Stimulated activated CD4-positive, alpha-beta T cell treated with anti-CD3 and anti-CD28 coated beads, Interleukin-4, amount 100 ng/mL, for 1 hour (primary cell): ENCODE results near the gene MCAT.

Source experiments
- DNase-seq: peaks from one replicate; pipeline ENCODE4 v3.0.0-alpha.2; 2020

MCAT gene, protein sequence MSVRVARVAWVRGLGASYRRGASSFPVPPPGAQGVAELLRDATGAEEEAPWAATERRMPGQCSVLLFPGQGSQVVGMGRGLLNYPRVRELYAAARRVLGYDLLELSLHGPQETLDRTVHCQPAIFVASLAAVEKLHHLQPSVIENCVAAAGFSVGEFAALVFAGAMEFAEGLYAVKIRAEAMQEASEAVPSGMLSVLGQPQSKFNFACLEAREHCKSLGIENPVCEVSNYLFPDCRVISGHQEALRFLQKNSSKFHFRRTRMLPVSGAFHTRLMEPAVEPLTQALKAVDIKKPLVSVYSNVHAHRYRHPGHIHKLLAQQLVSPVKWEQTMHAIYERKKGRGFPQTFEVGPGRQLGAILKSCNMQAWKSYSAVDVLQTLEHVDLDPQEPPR

DNA sequence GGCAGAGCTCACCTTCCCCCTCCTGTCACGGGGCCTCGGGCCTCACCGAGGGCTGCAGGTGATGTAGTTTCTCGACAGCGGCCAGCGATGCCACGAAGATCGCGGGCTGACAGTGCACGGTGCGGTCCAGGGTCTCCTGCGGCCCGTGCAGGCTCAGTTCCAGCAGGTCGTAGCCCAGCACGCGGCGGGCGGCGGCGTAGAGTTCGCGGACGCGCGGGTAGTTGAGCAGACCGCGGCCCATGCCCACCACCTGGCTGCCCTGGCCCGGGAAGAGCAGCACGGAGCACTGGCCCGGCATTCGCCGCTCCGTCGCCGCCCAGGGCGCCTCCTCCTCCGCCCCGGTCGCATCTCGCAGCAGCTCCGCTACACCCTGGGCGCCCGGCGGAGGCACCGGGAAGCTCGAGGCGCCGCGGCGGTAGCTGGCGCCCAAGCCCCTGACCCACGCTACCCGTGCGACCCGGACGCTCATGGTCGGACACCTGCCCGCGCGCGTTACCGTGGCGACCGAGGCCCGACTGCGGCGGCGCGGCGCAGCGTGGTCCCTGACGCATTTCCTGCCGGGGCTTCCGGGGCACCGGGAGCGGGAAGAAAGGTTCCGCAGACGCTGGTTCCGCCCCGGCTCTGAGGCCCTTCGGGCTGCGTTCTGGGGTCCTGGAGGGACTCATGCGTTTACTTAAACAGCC is at the start of gene MCAT:
TSS of gene MCAT (minus strand) at position 519 of the 683 bp plus-strand sequence. CDS start at position 469, 50 bp downstream.
- DNase-seq: peak; percentile 82

DNA sequence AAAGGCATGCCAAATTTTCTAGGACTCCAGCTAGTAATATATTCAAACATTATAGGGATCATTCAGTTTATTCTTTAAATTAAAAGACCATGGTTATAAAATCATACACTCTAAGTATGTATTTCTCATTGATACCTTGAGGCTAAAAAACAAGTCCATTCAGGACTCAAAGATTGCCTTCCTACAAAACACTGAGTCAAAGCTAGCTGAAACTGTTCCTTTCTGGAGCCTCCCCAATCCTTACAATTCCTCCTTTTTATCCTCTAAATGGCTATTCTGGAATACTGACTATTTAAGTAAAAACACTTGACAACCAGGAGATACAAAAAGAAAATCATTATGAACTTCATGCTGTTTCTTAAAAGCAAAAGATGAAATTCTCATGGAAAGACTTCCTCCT is 48.6 kb upstream of the MCAT start:
- no peak for DNase-seq

DNA sequence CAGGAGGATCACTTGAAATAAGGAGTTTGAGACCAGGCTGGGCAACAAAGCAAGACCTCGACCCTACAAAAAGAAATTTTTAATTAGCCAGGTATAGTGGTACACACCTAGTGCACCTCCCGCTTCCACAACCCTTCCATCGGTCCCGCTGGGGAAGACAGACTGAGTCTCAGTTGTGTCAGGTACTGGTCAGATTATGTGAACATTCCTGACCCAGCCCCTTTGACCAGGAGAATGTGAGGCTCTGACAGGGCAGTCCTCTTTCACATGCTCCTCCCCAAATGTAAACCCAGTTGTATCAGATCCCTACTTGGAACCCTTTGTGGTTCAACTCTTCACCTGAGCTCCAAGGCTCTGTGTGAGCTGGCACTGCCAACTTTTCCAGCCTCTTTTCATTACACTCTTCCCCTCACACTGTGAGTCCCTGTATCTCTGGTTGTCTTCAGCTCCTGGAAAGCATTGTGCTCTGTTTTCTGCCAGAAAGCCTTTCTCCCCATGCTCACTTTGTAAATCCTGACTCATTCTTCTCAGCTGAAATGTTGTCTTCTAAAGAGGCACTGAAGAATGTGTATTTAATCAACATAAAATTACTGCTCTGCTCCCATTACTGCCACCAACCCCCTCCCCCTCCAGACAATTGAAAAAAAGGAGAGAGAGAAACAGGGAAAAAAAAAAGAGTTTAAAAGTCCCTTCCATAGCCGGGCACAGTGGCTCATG is 45.8 kb upstream of the MCAT start:
- no peak for DNase-seq

DNA sequence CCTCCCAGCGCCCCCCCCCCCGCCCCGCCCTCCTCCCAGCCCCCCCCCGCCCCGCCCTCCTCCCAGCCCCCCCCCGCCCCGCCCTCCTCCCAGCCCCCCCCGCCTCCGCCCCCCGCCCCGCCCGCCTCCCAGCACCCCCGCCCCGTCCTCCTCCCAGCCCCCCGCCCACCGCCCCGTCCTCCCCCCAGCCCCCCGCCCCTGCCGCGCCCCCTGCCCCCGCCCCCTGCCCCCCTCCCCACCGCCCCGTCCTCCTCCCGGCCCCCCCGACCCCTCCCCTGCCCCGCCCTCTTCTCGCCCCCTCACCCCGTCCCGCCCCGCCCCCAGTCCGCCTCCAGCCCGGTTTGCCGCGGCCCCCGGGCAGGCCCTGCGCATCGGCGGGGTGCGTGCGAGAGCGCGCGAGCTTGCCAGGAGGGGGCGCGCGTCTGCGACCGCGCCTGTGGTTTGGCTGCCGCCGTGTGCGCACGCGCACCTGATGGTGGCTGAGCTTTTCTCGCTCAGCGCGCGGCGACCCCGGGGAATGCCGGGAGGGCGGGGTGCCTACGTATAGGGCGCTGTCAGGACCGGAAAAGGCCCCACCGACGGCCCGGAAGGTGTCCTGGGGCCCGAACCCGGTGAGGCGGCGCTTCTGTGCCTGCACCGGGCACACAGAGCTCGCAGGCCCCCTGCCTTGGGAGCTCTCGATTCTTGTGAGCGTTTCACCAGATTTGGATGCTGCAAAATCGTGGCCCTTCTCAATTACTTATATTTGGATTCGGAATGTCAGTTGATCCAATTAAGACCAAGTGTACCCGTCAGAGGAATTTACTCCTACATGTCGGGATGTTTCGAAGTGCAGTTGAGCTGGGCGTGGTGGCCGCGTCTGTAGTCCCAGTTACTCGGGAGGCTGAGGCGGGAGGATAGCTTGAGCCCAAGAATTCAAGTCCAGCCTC is 44.2 kb upstream of the MCAT start:
- DNase-seq: peak; percentile 97

DNA sequence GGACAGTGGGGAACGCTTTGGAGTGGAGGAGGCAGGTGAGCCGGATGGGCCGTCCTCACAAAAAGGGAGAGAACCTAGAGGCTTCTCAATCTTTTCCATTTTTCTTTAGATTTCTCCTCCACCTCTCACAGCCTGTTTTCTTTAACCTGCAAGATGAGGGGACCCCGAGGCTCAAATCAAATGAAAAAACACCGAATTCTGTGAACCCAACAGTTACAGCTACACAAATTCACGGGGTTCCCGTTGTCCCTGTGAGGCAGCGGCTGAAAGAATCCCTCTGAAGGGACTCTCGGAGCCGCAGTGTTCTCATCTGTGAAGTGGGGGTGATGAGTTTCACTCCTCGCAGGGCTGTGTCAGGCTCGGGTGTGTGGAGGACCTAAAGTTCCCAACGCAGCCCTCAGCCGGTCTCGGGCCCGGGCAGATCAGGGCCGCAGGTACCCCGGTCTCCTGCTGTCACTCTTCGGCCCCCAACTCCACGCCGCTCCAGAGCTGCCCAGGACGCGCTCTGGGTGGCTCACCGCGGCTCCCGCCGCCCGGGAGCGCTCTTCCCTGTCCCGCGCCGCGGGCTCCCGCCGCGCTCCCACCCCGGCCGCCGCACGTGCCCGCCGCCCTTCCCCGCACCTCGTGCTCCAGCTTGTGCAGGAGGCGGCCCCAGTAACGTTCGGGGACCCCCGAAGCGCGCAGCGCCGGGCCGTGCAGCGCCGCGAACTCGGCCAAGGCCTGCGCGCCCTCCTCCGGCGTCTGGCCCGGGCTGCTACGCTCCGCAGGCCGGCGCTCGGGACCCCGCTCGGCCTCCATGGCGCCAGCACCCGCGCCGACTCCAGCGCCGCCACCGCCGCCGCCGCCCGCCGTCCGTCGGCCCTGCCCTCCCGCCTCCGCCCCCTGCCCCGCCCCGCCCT is 43.3 kb upstream of the MCAT start, which contains the start of gene TTLL12:
TSS of gene TTLL12 (minus strand) at position 863 of the 899 bp plus-strand sequence. CDS start at position 798, 65 bp downstream.
- DNase-seq: peak; percentile 65

DNA sequence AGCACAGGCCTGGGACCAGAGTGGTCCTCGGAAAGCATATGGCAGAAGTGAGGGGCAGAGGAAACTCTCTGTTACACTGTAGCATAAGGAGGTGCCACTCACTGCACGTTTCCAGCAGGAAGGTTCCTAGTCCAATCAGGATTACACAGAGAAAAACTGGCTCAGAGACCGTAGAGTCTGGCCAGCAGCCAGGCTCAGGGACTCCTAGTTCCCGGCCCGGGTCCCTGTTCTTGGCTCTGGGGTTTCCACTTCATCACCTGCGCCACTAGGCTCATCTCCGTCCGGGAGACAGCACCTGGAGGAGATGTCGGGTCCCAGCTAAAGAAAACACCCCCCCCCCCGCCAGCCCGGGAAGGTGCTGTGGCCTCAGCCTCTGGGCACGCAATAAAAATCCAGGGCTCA is 42.7 kb upstream of the MCAT start:
- DNase-seq: no peak

DNA sequence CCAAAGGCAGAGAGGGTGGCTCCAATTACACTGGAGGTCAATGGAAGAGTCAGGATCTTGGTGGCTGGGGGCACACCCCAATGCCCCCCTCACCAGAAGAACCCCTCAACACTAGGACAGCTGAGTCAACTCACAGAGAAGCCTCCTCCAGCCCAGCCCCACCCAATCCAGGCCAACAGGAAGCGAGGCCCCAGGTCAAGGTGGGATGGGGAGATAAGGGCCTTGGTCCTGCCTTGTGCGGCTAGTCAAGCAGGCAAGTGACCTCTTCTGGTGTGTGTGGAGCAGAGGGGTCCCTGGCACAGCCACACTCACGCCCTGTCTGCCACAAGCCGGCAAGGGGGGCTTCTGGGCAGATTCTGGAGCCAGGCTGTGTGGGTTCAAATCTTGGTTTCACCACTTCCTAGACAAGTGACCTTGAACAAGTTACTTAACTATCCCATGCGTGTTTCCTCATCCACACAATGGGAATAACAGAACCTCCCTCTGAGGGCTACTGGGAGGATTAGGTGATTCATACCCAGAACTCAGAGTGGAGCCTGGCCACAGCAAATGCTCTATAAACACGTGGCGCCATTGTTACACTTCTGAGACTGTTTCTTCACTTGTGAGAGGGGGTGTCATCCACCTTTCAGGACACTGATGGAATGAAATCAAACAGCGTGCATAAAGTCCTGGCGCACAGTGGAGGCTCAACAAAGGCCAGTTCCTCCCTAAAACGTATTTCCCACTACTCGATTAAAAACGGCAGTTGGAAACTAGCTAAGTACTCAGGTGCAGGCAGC is 40.5 kb upstream of the MCAT start:
- no peak for DNase-seq

DNA sequence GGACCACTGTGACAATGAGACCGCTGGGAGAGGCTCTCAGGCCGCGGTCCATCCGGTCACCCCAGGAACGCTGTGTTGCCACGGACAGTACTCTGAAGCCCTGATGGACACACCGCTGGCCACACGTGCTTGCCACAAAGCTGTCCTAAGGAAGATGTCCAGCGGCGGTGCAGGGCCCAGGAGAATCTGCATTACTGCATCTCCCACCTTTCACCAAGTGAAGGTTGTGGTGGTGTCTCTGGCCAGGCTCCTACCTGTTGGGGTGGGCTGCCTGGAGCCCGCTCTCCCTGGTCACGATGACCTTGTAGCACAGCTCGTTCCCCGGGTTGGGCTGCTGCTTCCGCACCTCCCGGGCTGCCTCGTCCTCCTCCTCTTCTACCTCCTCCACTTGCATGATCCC is 39.5 kb upstream of the MCAT start:
- no peak for DNase-seq

DNA sequence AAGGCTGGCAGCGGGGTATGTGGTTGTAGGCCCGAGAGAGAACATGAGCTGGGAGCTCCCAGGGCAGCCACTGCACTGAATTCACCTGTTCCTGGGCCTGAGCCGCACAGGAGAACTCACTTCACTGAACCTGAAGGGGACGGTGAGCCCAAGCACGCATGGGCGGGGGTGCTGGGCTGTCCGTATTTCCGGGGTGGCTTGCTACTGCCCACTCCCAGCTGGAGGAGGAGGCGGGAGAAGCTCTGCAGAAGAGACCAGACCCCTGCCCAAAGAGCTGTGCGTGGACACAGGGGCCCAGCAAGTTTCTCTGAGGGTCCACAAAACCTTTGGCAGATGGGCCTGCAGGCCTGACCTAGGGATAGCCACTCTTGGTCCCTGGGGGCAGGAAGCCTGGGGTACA is 38.9 kb upstream of the MCAT start:
- DNase-seq: no peak

DNA sequence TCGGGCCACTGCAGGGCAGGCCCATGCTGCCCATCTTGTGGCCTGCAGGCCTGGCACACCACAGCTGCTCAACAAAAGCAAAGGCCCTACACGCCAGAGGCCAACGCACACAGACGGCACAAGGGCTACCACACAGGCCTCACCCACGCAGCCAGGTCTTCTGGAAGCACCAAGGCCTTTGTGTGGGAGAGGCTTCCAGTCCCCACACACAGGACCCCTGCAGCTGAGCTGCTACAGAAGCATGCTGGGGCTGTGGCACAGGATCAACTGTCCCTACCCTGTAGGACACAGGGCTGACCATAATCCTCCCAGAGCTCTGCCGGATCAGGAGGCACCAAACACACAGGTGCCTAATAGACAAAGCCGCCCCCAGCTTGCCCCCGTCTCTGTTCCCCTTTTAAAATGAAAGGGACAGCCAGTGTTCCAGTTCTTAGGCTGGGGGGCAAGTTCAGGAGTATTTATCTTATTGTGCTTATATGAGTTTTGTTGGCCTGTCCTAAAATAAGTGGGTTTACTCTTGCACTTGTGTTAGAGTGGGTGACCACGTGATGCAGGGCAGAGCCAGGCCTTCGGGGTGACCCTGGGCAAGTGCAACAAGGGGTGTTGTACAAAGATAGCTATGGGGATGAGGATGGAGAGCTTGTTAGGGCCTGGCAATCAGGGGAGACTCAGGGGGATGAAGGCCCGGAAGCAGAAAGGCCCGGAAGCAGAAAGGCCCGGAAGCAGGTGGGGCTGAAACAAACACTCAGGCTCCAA is 38.3 kb upstream of the MCAT start:
- no peak for DNase-seq

DNA sequence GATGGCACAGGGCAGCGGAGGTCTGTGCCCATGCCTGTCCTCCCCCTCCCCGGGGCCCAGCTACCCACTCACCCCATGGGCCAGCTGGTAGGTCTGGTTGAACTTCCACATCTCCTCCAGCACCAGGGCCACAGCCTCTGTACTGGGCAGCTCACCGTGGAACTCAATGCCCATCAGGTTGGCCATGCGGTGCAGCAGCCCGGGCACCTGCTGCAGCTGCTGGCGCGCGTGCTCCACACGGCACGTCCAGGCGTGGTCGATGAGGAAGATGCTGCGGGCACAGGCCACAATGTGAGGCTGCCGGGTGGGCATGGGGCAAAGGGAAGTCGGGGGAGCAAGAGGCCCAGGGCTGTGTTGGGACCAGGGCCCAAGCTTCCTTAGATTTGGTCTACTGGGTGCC is 37.5 kb upstream of the MCAT start:
- DNase-seq: no peak

DNA sequence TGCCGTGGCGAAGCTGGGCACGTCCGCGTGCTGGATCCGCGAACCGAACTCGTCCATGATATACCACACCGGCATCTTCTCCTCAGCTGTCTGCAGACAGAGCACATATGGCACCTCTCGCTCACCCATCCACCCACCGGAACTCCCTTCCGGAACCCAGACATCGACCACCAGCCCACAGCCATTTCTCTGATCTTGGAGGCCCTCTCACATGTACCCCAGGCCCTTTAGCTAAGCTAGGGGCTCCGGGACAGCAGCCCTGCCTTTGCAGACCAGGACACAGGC is 36.7 kb upstream of the MCAT start:
- DNase-seq: no peak

DNA sequence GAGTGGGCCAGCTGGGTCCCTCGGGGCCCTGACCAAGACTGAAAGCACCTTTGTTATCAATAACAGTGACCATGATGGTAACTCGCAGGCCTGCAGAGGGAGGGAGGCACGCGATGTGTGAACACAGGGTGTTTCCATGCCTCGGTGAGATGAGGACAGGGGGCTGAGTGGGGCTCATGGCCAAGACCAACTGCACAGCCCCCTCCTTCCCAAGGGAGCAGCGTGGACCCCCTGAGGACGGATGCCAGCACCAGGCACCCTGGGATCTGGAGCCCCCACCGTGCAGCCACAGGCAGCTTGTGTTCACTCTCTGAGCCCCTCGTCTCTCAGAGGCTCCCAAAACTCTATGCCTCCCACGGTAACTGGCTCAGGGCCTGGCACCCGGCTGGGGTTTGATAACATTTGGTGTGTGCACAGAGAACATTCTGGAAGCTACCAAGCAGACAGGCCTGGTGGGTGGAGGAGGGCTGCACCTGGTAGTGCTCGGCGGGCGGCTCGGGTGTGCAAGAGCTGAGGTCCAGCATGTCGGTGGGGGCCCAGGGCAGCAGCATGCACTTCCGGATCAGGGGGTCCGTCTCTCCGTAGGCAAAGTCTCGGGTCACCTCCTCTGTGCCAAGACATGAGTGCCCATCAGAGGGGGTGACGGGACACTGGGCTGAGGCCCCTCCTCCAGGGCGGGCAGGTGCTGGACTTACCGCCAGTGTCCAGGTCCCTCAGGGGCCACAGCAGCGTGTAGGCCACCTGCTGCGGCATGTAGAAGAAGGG is 36.1 kb upstream of the MCAT start:
- no peak for DNase-seq

DNA sequence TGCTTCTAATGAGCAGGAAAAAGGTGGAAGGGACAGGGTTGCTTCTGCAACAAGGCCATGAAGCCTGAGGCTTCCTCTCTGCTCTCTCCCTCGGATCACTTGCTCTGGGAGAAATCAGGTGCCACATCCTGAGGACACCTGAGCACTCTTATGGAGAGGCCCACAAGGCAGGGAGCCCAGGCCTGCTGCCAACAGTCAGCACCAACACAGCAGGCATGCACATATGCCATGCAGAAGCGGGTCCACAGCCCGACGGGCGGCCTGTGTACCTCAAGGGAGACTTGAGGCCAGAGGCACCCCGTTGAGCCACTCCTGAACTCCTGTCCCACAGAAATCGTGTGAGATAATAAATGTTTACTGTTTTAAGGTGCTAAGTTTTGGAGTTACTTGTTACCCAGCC is 34.3 kb upstream of the MCAT start:
- no peak for DNase-seq

DNA sequence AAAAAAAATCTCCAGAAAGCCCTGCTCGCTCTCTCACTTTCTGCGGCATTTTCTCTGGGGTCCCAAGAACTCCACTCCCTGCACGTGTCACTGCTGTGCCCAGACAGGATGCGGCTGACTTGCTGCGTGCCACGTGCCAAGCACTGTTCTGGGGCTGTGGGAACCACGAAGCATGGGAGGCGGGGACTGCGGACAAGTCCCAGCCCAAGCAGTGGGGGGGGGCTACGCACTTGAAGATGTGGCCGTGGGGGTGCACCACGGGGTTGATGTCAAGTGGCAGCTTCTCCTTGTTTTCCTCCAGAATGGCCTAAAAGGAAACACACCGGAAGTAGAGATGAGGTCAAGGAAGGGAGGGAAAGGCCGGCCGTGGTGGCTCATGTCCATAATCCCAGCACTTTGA is 32.9 kb upstream of the MCAT start:
- DNase-seq: no peak

DNA sequence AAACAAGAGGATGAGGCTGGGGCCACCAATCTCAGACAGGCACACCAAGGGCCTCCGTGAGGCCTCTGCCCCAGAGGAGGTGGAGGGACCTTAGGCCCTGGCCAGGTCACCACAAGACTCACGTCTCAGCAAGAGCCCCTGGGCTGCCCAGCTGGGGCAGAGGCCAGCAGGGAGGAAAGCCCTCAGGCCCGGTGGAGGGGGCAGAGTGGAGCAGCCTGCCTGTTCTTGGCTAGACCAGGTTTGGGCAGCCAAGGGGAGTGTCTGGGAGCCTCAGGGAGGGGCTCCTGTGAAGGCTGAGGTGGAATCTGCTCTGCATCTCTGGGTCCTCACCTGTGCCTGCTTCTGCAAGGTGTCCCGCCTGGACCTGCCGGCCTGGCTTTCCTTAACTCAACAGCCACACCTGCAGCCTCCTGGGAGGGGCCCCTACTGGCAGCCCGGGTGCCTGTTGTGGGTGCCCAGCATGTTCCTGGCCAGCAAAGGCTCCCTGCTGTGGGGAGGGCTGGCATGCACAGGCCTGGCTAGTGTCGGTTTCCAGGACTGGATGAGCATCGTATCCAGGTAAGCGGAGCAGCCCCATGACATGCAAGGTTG is 31.8 kb upstream of the MCAT start:
- DNase-seq: no peak

DNA sequence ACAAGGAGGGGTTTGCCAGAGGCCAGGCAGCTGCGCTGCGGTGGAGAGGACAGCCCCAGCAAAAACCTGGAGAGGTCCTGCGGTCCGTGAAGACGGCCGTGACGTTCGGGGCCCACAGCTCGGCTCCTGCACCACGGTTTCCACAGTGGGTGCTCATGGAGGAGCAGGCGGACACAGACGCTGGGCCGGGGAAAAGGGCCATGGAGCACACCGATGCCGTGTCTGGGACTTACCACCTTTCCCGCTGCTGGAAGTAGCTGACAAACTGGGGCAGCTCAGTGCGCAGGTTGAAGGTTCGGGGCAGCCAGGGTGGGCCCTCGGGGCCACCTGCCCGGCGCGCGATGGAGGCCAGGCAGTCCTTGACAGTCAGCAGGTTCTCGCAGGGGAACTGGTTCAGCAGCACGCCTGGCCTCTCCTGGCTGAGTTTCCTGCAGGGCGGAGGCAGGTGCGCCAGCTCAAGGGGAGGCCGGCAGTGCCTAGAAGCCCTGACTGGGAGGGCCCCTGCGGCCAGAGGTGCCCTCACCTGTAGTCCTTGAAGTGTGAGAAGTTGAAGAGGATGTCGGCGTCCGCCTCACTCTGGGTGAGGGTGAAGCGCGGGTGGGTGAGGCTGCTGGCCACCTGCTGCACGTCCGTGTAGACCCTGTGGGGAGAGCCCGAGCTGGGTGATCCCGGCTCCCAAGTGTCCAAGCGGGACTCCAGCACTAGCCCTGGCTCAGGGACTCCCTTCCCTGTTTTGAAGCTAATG is 30.9 kb upstream of the MCAT start:
- DNase-seq: no peak

DNA sequence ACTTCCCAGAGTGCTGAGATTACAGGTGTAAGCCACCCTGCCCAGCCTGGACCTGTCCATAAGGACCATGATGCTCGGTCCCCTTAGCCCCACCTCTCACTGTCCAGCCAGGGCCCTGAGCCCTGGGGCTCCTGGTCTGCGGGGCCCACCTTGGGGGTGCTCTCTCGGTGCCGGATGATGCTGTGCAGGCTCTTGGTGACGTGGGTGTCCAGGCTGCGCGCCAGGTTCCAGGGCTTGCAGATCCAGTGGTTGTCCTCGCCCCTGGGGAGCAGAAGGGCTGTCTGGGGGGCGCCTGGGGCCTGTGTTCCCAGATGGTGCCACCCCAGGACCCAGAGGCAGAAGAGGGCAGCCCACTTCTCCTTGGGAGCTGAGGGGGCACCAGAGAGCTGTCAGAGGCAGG is 30.4 kb upstream of the MCAT start:
- DNase-seq: no peak
